GM19035 (cell line): Measurements from ENCODE around the gene RAB40A.
"Not testable (repeated sequence)": the region's sequence is repeated elsewhere in the genome, so short reads cannot be mapped to it uniquely, and the experiment has no call there.

ENCODE experiments used
- ATAC-seq: cut with Tn5 transposase; IDR thresholded peaks from one replicate; pipeline ENCODE4 v1.9.1; 2021; ENCODE audit not compliant: unreplicated experiment

Gene RAB40A

DNA sequence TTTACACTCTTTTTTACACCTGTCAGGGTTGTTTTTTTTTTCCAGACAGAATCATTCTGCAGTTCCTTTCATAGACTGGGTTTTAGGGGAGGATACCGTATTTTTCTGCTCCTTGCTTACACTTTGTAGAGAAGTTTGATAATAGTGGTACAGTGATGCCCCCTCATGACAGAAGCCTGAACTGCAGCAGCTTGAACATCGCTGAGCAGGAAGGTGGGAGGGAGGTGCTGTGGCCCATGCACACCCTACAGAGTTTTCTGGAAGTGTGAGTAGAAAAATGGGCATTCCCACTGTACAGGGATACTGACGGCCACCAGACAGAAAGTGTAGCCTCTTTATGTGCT, 54.5 kb downstream of the RAB40A start:
- ATAC-seq: peak; percentile 92

DNA sequence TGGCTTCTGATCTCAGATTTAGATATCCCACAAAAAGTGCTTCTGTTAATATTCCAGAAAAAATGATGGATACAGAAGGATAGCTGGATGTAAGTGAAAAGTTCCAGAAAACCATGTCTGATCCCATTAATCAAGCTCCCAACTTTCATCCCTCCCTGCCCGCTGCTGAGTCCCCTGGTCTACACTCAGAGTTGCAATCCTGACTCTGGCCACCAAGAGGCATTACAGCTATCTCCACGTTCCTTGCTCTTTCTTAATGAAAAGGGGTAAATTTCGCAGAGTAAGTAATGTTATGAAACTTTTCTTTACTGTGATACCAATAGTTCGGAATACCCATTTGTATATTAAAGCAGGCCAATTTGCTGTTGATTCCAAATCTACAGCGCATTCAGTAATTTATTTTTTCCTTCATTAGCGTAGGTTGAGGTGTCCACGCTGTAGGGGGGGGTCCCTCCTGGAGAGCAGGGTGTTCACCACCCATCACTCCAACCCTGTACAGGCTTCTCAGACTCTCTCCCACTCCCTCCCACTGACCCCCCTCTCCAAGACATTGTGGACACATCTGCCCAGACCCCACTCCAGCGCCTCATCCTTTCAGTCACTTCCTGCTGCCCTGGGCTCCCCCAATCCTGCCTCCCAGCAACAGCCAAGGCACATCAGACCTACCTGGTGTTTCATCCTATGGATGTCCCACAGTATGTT, 55.1 kb downstream of the RAB40A start:
- peak; percentile 70 for ATAC-seq

DNA sequence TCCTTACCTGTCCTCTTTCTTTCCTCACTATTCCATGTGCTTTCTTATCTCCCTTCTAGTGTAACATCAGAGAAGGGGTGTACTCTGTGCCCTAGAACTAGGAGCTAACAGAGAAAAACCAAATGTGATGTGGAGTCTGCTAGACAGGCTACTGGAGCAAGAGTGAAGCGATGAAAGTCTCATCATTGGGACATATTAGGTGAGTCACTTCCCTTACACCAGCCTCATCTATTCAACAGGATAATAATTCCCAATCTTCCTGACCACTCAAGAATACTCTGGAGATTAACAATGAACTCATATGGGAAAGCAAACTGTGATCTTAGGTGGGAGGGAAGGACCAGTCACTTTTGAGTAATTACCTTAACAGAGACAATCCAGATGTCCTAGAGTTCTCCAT, 58.1 kb downstream of the RAB40A start:
- no peak for ATAC-seq

DNA sequence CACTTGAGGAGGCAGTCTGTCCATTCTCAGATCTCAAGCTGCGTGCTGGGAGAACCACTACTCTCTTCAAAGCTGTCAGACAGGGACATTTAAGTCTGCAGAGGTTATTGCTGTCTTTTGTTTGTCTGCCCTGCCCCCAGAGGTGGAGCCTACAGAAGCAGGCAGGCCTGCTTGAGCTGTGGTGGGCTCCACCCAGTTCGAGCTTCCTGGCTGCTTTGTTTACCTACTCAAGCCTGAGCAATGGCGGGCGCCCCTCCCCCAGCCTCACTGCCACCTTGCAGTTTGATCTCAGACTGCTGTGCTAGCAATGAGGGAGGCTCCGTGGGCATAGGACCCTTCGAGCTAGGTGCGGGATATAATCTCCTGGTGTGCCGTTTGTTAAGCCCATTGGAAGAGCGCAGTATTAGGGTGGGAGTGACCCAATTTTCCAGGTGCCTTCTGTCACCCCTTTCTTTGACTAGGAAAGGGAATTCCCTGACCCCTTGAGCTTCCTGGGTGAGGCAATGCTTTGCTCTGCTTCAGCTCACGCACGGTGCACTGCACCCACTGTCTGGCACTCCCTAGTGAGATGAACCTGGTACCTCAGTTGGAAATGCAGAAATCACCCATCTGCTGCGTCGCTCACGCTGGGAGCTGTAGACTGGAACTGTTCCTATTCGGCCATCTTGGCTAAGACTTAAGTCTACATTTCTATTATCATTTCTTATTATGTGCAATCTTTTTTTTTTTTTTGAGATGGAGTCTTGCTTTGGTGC, 59.1 kb downstream of the RAB40A start:
- not testable (repeated sequence) for ATAC-seq

DNA sequence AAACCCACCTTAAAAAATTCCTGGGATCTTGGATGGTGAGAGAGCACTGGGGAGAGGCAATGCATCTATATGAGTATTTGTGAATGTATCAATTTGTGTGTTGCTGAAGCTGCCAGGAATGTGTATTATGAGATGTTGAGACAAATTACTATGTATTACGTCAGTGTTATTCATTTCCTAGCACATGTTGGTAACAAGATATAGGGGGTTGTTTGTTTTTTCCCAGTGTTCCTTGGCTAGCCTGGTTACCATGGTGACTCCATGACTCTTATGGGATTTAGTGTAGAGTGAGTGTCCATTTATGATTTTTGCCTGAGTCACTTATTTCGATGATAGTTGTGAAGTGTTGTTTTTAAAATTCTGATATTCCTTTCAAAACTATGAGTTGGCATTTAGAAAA, 65.6 kb downstream of the RAB40A start:
- no peak for ATAC-seq
